H9 (cell line): ENCODE data around the gene KRT5. TPM values are rescaled to one million over a fixed set of nuclear protein-coding genes. Genes with fewer than 3 reads are reported as not detected.

Source experiments
- DNase-seq: peaks from one replicate; pipeline ENCODE4 v3.0.0-alpha.2; 2017
- H2AFZ ChIP-seq: one replicate; pipeline ENCODE4 v1.6.1; 2013; ENCODE audit warnings: mild to moderate bottlenecking, low read length, control low read depth, moderate library complexity
- H2AK5ac ChIP-seq: 2 replicates; pipeline ENCODE4 v1.6.1; 2013; ENCODE audit warnings: low read length, control low read depth, mixed read lengths; ENCODE audit not compliant: insufficient read length
- H2BK120ac ChIP-seq: one replicate; pipeline ENCODE4 v1.6.1; 2013; ENCODE audit warnings: low read depth, mild to moderate bottlenecking, low read length, control low read depth, inconsistent platforms; ENCODE audit not compliant: poor library complexity, severe bottlenecking
- H2BK12ac ChIP-seq: 2 replicates; pipeline ENCODE4 v1.6.1; 2013; ENCODE audit warnings: low read length, control low read depth, mixed read lengths, low read depth; ENCODE audit not compliant: insufficient read length
- H2BK15ac ChIP-seq: 2 replicates; pipeline ENCODE4 v1.6.1; 2013; ENCODE audit warnings: low read depth, low read length, control low read depth
- H2BK20ac ChIP-seq: one replicate; pipeline ENCODE4 v1.6.1; 2013; ENCODE audit warnings: low read depth, mild to moderate bottlenecking, low read length, control low read depth, inconsistent platforms; ENCODE audit not compliant: poor library complexity, severe bottlenecking
- H2BK5ac ChIP-seq: 2 replicates; pipeline ENCODE4 v1.6.1; 2013; ENCODE audit warnings: low read length, control low read depth, mixed read lengths; ENCODE audit not compliant: insufficient read length
- H3K14ac ChIP-seq: 2 replicates; pipeline ENCODE4 v1.6.1; 2013; ENCODE audit warnings: low read length, control low read depth; ENCODE audit not compliant: insufficient read depth
- H3K18ac ChIP-seq: 2 replicates; pipeline ENCODE4 v1.6.1; 2013; ENCODE audit warnings: low read depth, mild to moderate bottlenecking, mixed read lengths, low read length, control low read depth; ENCODE audit not compliant: insufficient read length
- H3K23ac ChIP-seq: 2 replicates; pipeline ENCODE4 v1.6.1; 2013; ENCODE audit warnings: low read length, control low read depth, mixed read lengths, low read depth; ENCODE audit not compliant: insufficient read length
- H3K23me2 ChIP-seq: 2 replicates; pipeline ENCODE4 v1.6.1; 2013; ENCODE audit warnings: low read depth, mild to moderate bottlenecking, mixed read lengths, low read length, control low read depth; ENCODE audit not compliant: insufficient read length, poor library complexity, severe bottlenecking
- H3K27ac ChIP-seq: 2 replicates; pipeline ENCODE4 v1.5.1; 2013; ENCODE audit warnings: low read length, control low read depth, mixed read lengths, low read depth; ENCODE audit not compliant: insufficient read length
- H3K27me3 ChIP-seq: 2 replicates; pipeline ENCODE4 v1.6.1; 2013; ENCODE audit warnings: low read length, control low read depth, inconsistent platforms; ENCODE audit not compliant: insufficient read depth
- H3K4ac ChIP-seq: 2 replicates; pipeline ENCODE4 v1.6.1; 2013; ENCODE audit warnings: low read depth, mild to moderate bottlenecking, control low read depth, inconsistent platforms, low read length, moderate library complexity
- H3K4me1 ChIP-seq: 2 replicates; pipeline ENCODE4 v1.6.1; 2013; ENCODE audit warnings: low read length, control low read depth, inconsistent platforms; ENCODE audit not compliant: insufficient read depth
- H3K4me2 ChIP-seq: 2 replicates; pipeline ENCODE4 v1.6.1; 2013; ENCODE audit warnings: low read length, control low read depth, mixed read lengths; ENCODE audit not compliant: insufficient read length, insufficient read depth
- H3K56ac ChIP-seq: 2 replicates; pipeline ENCODE4 v1.6.1; 2013; ENCODE audit warnings: low read depth, mild to moderate bottlenecking, mixed read lengths, low read length, control low read depth; ENCODE audit not compliant: insufficient read length
- H3K79me1 ChIP-seq: 2 replicates; pipeline ENCODE4 v1.6.1; 2013; ENCODE audit warnings: low read depth, mild to moderate bottlenecking, moderate library complexity, low read length, control low read depth, inconsistent platforms; ENCODE audit not compliant: insufficient read depth, poor library complexity, severe bottlenecking
- H3K79me2 ChIP-seq: 2 replicates; pipeline ENCODE4 v1.6.1; 2013; ENCODE audit warnings: low read length, control low read depth, inconsistent platforms; ENCODE audit not compliant: insufficient read depth
- H3K9ac ChIP-seq: 2 replicates; pipeline ENCODE4 v1.6.1; 2013; ENCODE audit warnings: low read length, control low read depth, mixed read lengths; ENCODE audit not compliant: insufficient read length; ENCODE audit errors: extremely low read depth
- H3K9me3 ChIP-seq: one replicate; pipeline ENCODE4 v1.6.1; 2013; ENCODE audit warnings: low read depth, low read length, inconsistent platforms; ENCODE audit not compliant: control insufficient read depth
- H3T11ph ChIP-seq: one replicate; pipeline ENCODE4 v1.6.1; 2013; ENCODE audit warnings: mild to moderate bottlenecking, low read length, control low read depth, inconsistent platforms
- H4K20me1 ChIP-seq: one replicate; pipeline ENCODE4 v1.6.1; 2013; ENCODE audit not compliant: control insufficient read depth, insufficient read length, insufficient read depth
- H4K5ac ChIP-seq: 2 replicates; pipeline ENCODE4 v1.6.1; 2013; ENCODE audit warnings: low read depth, mild to moderate bottlenecking, mixed read lengths, low read length, control low read depth; ENCODE audit not compliant: insufficient read length
- H4K8ac ChIP-seq: replicated peaks from 2 replicates; pipeline ENCODE4 v1.6.1; 2013; ENCODE audit warnings: low read length, control low read depth, mixed read lengths, low read depth; ENCODE audit not compliant: insufficient read length
- H4K91ac ChIP-seq: 2 replicates; pipeline ENCODE4 v1.6.1; 2013; ENCODE audit warnings: low read depth, mild to moderate bottlenecking, moderate library complexity, mixed read lengths, low read length, control low read depth; ENCODE audit not compliant: insufficient read length
- H3K27ac Mint-ChIP-seq, 3 experiments: 2 replicates in 2 of 3; 3 replicates in 1 of 3; pipeline ENCODE4 v1.8.0; 2020 to 2021; ENCODE audit warnings: mixed read lengths in 3 of 3, mild to moderate bottlenecking in 1 of 3, moderate library complexity in 1 of 3
- H3K27me3 Mint-ChIP-seq: 2 replicates; pipeline ENCODE4 v1.8.0; 2021; ENCODE audit warnings: low read depth, mild to moderate bottlenecking, moderate library complexity, mixed read lengths
- H3K36me3 Mint-ChIP-seq, 3 experiments: 2 replicates in 2 of 3; 3 replicates in 1 of 3; pipeline ENCODE4 v1.8.0; 2020 to 2021; ENCODE audit warnings: low read depth in 3 of 3, mixed read lengths in 3 of 3; ENCODE audit not compliant: insufficient read depth in 1 of 3
- H3K4me1 Mint-ChIP-seq, 2 experiments: 2 replicates each; pipeline ENCODE4 v1.8.0; 2020; ENCODE audit warnings: mixed read lengths in 2 of 2
- H3K4me3 Mint-ChIP-seq, 2 experiments: 2 replicates in 1 of 2; 3 replicates in 1 of 2; pipeline ENCODE4 v1.8.0; 2020 to 2021; ENCODE audit warnings: mild to moderate bottlenecking in 2 of 2, mixed read lengths in 2 of 2, moderate library complexity in 1 of 2
- H3K9me3 Mint-ChIP-seq, 2 experiments: 2 replicates in 1 of 2; 3 replicates in 1 of 2; pipeline ENCODE4 v1.8.0; 2020; ENCODE audit warnings: mild to moderate bottlenecking in 2 of 2, mixed read lengths in 2 of 2, moderate library complexity in 1 of 2
- WGBS: extraction: QIAGEN DNeasy Blood & Tissue Kit; methylation state at CpG from one replicate; pipeline ENCODE4 v1.1.7; 2013; ENCODE audit warnings: missing lambda C conversion rate, low lambda C conversion rate, mixed read lengths; ENCODE audit not compliant: insufficient read length; ENCODE audit errors: extremely low coverage; 5-methylcytosine and 5-hydroxymethylcytosine counted together
- total RNA-seq: library from RNA; stranded (reverse); gene quantifications from 2 replicates; pipeline ENCODE4 v1.2.1, GENCODE V29; 2021
- TF ChIP-seq, protein P1 (sequence below): fragments of 200-600 bp; sonication (generic); conservative IDR thresholded peaks from 3 replicates; pipeline ENCODE4 v1.8.0; 2021; ENCODE audit warnings: antibody characterized with exemption, mild to moderate bottlenecking

KRT5 gene
- total RNA-seq, 1 experiment from 2014 or later = not detected

DNA sequence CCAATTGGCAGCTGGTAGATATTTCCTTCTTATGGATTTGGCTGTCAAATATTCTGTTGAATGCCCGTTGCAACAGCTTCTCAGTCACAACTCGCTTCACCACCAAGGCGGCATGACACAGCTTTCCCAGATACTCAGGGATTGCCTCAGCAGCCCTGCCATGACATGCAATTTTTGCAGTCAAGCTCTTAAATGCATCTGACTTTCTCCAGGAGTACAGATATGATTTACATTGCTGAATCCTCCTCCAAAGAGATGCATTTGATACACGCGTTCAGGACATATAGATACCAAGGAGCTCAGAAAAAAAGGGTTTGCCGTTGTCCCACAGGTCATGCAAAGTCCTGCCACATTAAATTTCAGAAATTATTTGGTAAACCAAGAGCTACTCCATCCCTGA is 6.5 kb downstream of the KRT5 start:
- peaks cover 0 to 4% of the 10 kb centered on the region in 2 experiments; a peak in 3 of 4 replicates for H3K4me1 Mint-ChIP-seq

More for the DNA sequence above, 6.5 kb downstream of the KRT5 start:
- no peak overlapping the region for H4K5ac ChIP-seq
- no peak overlapping the region for H2AFZ ChIP-seq
- Mint-ChIP-seq H3K4me3 (no peak overlapping the region), H3K27ac (no peak overlapping the region), H3K27me3 (peaks cover 8% of the 10 kb centered on the region), H3K9me3 (peaks cover 9 to 13% of the 10 kb centered on the region in 2 experiments), H3K36me3 (peaks cover 0 to 7% (median 0%) of the 10 kb centered on the region in 3 experiments; a peak in 3 of 7 replicates)
- TF ChIP-seq, protein P1, sequence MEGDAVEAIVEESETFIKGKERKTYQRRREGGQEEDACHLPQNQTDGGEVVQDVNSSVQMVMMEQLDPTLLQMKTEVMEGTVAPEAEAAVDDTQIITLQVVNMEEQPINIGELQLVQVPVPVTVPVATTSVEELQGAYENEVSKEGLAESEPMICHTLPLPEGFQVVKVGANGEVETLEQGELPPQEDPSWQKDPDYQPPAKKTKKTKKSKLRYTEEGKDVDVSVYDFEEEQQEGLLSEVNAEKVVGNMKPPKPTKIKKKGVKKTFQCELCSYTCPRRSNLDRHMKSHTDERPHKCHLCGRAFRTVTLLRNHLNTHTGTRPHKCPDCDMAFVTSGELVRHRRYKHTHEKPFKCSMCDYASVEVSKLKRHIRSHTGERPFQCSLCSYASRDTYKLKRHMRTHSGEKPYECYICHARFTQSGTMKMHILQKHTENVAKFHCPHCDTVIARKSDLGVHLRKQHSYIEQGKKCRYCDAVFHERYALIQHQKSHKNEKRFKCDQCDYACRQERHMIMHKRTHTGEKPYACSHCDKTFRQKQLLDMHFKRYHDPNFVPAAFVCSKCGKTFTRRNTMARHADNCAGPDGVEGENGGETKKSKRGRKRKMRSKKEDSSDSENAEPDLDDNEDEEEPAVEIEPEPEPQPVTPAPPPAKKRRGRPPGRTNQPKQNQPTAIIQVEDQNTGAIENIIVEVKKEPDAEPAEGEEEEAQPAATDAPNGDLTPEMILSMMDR = no peak
- H3K9me3 ChIP-seq = no peaks in the 10 kb centered on the region
- H3K27me3 ChIP-seq = no peaks in the 10 kb centered on the region
- H3K4me1 ChIP-seq = no peaks in the 10 kb centered on the region
- H2BK5ac ChIP-seq = no peak overlapping the region
- no peak overlapping the region for H3K27ac ChIP-seq
- H4K20me1 ChIP-seq = no peaks in the 10 kb centered on the region
- no peak overlapping the region for H2BK20ac ChIP-seq
- H3K14ac ChIP-seq = no peak overlapping the region
- no peak overlapping the region for H3K9ac ChIP-seq
- no peak overlapping the region for H2BK120ac ChIP-seq
- H3T11ph ChIP-seq = no peak overlapping the region
- no peak overlapping the region for H3K23ac ChIP-seq
- no CpG with 5 or more reads among the region's 6 CpGs for WGBS
- H3K4me2 ChIP-seq = no peak overlapping the region
- H2AK5ac ChIP-seq = no peak overlapping the region
- DNase-seq = no peak
- no peak overlapping the region for H2BK15ac ChIP-seq
- H4K91ac ChIP-seq = no peak overlapping the region
- H3K79me2 ChIP-seq = no peaks in the 10 kb centered on the region
- no peak overlapping the region for H4K8ac ChIP-seq
- no peak overlapping the region for H3K56ac ChIP-seq
- no peak overlapping the region for H3K18ac ChIP-seq
- no peak overlapping the region for H2BK12ac ChIP-seq
- no peaks in the 10 kb centered on the region for H3K79me1 ChIP-seq
- H3K23me2 ChIP-seq = no peaks in the 10 kb centered on the region
- H3K4ac ChIP-seq = no peak overlapping the region
